Posterior vena cava (tissue), 2 donors: Measurements from ENCODE around the gene DNAH9. TPM values are rescaled to one million over a fixed set of nuclear protein-coding genes. Genes with fewer than 3 reads are reported as not detected.

Experiments
- DNase-seq: peaks from one replicate; pipeline ENCODE4 v3.0.0-alpha.2; 2020; ENCODE audit warnings: low spot score
- intact Hi-C, 2 donors: fragments of 100-400 bp; cut with DNase I; formaldehyde crosslinking; loops; one replicate each; pipeline versions ENCODE4 v1.14.1 to v1.14.2; 2022 to 2023
- total RNA-seq, 2 donors: library from RNA; stranded (reverse); fragmentation: NEBNext Ultra II Directional; extraction: Animal tissue kit (Norgen Biotek cat#: 25700); gene quantifications; one replicate each; pipeline ENCODE4 v1.2.1, GENCODE V29; 2021
- donor health status: DM: yes; HTN: yes; CAD: no.
- donor health status: DM: yes; HTN: yes; CAD: no.

The DNAH9 gene
- total RNA-seq, 2 donors from 2014 or later, result 0.14 to 0.46 TPM

DNA sequence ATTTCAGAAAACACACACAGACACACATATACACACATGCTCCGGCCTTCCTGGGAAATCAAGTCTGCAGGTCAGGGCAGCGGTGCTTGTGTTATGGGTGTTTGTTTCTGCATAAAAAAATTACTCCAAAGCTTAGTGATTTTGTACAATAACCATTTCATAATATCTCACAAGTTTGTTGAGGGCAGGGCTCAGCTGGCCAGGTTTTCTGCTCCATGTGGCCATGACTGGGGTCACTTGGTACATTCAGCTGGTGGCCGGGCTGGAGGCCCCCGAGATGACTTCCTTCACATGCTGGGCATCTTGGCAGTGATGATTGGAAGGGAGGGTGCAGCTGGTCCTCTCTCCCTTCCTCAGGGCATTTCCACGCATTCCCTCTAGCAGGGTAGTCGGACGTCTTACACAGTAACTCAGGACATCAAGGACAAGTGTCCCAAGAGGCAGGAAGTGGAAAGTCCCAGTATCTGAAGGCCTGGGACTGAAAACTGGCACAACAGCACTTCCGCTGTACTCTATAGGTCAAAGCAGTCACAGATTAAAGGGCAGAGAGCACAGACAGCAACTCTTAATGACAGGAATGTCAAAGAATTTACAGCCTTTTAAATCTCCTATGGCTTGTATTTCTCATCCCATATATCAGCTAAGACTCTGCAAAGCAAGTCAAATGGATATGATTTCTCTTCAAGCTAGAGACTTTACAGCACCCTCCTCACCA, 271.6 kb downstream of the DNAH9 start:
- no peak for DNase-seq
- intact Hi-C loops, result loop anchor here in 1 of 2 donors (5.0 kb wide), 1 partner anchor 1108 kb away; no protein-coding TSS in a partner anchor

DNA sequence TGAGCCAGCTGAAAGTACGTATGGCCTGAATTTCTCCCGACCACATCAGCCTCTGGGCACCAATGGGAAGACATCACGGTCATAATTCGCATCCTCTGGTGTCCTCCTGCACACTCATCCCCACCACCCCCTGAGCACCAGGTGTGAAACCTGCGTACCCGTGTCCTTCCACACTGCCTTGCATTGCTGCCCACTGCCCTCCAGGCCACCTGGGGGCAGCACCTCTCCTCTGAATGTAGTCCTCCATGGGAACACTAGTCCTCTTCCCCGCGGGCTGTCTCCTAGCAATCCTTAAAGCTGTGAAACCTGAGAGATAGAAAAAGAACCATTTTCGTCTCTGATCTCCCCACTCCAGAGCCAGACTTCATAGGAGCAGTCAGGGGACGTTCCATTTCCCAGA, 273.5 kb downstream of the DNAH9 start:
- DNase-seq, result no peak
- intact Hi-C loops, result no loop called here

DNA sequence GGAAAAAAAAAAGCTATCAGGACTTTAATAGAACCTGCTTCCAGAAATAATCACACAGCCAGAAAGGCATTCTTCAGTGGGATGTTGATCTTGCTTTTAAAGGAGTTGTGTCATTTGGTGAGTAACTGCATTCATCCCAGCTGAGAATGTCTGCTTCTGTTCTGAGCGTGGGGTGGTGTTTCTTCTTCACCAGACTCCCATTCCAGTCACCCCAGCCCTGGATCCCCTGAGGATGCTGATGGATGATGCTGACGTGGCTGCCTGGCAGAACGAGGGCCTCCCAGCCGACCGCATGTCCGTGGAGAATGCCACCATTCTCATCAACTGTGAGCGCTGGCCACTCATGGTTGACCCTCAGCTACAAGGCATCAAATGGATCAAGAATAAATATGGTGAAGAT, 276.5 kb downstream of the DNAH9 start:
- DNase-seq, result no peak
- intact Hi-C loops, result no loop called here

DNA sequence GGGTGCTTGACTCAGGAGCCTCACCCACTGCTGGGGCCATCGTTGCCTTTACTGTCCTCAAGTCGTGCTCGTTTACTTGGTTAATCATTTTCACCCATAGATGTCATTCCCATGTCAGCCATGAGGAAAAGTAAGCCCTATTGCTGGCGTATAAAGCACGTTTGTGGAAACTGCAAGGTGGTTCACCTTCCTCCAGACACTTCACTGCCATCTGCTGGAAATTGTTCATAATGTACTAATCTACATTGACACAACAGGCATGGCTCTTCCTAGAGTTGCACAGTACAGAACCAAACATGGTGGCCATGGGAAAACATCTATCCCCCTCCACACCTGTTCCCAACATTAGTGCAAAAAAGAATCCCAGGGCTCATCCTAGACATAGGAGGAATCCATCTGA, 282.4 kb downstream of the DNAH9 start:
- no peak for DNase-seq
- intact Hi-C loops, result no loop called here

DNA sequence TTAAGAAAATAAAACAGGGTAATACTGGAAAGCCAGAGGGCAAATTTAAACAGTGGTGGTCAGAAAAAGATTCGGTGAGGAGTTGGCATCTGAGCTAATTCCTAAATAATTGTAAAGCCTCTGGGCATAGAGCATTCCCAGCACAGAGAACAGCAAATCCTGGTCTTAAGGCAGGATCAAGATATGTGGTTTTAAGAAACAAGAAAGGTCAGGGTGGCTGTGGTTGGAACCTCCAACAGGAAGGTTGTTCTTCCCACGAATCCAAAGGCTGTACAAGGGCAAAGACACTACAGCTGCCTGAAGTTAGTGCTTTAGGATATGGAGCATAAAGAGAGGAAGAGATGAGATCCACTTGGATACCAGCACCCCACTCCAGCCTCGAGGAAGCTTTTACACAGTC, 284.4 kb downstream of the DNAH9 start:
- intact Hi-C loops, result no loop called here
- no peak for DNase-seq

DNA sequence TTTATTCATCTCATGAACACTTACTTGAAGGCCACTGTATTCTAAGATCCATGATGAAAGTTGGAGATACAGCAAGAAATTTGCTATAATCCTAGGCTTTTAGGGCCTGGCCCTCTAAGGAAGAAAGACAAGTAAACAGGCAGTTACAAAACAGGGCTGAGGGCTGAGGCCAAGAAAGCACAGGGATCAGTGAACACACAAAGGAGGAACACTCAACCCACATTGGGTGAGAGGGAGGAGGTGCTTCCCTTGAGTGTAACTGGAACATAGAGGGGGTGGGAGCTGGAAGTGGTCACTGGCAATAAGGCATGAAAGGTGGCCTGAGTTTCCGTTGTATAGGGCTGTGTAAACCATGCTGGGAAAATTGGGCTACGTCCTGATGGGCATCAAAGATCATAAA, 286.8 kb downstream of the DNAH9 start:
- intact Hi-C loops, result no loop called here
- DNase-seq, result no peak

DNA sequence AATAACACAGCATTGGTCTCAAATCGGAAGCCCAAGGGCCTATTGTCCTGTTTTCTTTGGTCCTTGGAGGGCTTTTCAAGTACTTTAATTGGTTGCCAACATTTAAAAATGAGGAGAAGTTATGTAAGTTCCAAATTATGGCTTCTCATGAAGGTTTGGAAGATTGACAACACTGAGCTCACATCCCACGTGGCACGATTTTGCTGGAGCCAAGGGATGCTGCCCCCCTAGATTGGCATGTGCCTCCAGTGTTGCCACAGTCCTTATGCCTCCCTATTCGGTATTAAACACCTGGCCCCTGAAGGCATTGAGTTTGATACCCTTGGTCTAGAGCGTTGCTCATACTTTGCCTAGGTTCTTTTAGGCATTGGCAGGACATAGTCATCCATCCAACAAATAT, 291.0 kb downstream of the DNAH9 start:
- intact Hi-C loops, result no loop called here
- no peak for DNase-seq

DNA sequence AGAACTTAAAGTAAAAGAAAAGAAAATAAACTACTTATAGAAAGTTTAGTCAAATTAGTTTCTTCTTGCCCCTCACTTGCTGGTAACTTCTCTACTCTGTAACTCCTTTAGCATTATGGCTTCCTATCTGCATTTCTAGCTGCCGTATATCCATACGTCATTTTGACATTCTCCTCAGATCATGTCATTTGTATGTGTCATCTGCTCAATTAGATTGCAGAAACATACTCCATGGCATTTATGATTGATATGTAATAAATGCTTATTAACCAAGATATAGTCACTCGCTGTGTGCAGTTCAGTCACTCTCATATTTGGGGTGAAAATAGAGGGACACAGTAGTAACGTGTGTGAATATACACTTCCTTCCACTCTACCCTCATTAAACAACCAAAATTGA, 295.6 kb downstream of the DNAH9 start:
- intact Hi-C loops, result no loop called here
- DNase-seq, result no peak

DNA sequence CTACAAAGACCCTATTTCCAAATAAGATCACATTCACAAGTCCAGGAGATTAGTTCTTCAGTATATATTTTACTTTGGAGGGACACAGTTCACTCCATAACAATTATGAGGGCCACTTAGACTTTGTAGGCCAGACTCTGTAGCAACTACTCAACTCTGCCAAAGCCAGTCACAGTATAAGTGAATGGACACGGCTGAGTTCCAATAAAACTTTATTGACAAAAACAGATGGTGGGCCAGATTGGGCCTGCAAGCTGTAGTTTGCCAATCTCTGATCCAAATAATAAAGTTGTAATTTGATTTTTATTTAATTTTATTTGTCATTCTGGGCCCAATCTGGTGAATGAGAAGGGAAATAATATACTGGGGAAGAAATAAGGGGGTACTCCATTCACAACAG, 297.9 kb downstream of the DNAH9 start:
- intact Hi-C loops, result no loop called here

DNA sequence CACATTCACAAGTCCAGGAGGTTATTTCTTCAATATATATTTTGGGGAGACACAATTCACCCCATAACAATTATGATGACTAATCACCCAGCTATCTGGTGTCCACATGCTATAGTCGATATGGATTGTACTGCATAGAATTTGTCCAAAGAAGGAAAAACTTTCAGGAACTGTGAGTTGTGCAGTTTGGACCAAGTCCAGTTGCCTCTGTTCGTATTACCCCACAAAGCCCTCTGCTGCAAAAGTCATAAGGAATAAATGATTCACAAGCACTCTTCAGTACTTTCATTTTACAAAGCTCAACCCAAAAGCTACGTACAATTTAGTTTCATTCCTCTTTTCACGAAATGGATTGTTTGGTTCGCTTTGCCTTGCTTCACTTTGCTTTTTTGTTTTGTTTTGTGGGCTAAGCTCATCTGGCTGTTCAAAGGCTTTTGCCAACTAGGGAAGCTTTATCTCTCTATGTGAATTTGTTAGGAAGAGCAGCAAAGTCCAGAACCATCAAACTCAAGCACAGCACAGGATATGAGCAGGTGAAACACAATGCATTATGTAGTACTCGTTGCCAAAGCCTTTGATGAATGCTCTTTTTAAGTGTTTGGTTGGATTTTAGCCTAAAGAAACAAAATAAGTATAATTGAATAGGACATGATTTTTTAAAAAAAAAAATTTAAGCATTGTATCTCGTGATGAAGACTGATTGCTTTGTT, 300.4 kb downstream of the DNAH9 start:
- DNase-seq, result no peak
- intact Hi-C loops, result no loop called here

More for the DNA sequence above, 297.9 kb downstream of the DNAH9 start:
- no peak for DNase-seq

DNA sequence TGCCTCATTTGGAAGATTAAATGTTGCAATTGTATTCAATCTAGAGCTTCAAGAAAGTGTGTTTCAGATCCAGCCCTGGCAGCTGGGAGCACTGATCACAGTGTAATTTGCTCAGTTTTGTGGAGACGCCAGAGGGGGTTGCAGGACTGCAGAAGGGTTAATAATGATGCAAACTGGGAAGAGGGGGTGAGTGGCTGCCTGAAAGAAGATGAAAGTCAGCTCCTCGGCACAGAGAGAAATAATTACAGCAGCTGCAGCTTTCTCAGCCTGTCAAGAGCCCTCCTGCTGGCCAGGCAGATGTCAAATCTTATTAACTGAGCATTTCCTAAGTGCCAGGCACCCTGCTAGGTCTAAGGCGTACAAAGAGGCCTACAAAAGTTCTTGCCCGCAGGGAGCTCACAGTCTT, 301.3 kb downstream of the DNAH9 start:
- intact Hi-C loops, result no loop called here
- no peak for DNase-seq

DNA sequence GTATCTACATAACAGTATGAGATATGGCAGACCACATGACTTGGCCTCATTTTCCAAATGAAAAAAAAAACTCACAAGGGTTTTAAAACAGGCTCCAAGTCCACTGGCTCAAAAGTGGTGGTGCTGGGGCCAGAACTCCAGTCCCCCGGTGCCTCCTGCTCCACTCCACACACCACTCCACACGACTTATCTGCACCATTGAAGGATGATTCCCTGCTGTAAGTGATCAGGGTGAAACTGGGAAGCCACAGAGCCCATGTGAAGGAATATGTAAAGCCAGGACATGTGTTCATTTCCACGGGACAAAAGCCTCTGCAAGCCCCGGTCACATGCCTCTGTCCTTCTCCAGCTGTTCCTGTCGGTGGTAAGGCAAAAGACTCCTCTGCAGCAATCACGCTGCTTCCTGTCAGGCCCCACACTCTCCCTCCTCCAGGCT, 301.8 kb downstream of the DNAH9 start:
- intact Hi-C loops, result loop anchor here in 1 of 2 donors (10.0 kb wide), 1 partner anchor 525 kb away; no protein-coding TSS in a partner anchor
- no peak for DNase-seq

DNA sequence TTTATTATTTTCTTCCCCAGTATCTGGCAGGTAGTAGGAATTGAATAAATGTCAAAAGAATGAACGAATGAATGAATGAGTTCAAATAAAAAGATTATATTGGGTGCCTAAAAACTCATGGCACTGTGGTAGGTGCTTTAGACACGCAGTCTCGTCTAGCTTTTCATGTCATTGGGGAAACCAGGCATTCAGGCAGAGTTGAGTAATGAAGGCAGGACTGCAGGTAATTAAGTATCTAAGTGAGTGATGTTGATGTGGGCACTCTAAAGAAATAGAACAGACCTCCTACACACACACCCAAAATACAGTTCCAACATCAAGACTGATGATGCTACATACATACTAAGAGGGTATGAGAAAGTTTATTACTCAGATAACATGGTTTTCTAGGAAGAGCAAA, 302.4 kb downstream of the DNAH9 start:
- no peak for DNase-seq

DNA sequence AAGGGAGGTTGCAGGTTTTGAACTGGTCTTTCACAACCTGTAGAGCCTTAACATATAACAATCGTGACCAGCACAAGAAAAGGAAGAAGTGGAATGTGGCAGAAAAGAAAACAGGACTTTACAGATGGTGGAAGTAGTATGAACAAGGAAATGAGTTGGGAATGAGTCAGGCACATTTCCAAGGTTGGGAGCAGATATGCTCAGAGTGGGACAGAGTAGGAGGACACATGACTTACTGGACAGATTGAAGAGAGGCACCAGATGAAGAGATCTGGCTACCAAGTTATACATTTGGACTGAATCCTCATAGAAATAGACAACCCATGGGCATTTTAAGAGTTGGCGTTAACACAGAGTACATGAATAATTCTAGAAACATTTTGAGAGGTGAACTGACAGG, 303.7 kb downstream of the DNAH9 start:
- intact Hi-C loops, result loop anchor here in 1 of 2 donors (10.0 kb wide), 1 partner anchor 527 kb away; no protein-coding TSS in a partner anchor
- no peak for DNase-seq

More for the DNA sequence above, 302.4 kb downstream of the DNAH9 start:
- intact Hi-C loops, result loop anchor here in 1 of 2 donors (10.0 kb wide), 1 partner anchor 526 kb away; no protein-coding TSS in a partner anchor

DNA sequence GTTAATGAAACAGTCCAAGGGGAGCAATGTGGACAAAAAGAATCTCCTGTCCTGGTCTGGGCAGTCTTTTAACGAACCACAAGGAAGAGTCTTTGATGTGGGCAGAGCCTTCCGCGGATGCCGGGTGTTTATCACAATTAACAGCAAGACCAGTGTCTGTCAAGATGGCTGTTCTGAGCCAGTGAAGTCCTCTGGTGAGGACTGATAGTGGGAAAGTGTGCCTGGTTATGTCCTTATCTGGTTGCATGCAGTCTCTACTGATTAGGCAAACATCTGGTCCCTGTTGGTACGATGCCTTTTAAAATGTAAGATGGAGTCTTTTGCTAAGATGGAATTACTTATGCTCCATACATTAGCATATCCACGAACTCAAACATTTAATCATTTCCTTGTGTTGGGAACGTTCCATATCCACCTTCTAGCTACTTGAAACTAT, 310.5 kb downstream of the DNAH9 start:
- no peak for DNase-seq
- intact Hi-C loops, result loop anchor here in 1 of 2 donors (10.0 kb wide), 1 partner anchor 534 kb away; no protein-coding TSS in a partner anchor

DNA sequence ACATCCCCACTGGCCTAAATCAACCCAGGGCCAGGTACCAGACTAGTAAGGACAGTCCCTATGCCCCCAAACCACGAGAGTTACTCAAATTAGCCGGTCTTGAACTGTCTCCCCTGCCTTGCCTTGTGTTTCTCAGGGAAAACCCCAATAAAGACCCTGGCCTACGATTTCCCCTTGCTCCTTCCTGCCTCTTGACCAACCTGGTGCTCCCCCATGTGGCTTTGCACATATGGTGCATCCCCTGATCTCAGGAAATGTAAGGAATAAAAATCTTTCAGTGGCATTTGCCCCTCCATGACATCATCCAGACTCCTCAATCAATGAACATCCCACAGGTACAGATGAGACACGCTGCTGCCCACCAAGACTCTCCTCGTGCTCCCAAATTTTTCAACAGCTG, 311.1 kb downstream of the DNAH9 start:
- DNase-seq, result no peak
- intact Hi-C loops, result loop anchor here in 1 of 2 donors (10.0 kb wide), 1 partner anchor 535 kb away; no protein-coding TSS in a partner anchor

DNA sequence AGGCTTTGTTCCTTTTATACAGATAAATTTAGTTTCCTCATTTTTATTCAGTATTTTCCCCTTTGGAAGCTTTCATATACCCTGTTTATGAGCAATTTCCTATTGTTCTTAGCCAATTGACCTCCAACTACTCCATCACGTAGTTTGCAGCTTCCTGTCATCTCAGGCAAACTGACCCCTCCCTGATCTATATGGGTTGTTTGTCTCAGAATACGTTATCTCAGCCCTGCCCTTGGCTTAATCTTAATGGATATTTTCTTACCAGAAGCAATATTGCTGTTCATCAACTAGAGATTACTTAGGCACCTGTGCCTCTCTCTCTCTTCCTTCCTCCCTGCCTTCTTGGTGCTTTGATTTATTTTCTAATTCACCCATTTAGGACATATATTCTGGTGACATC, 317.8 kb downstream of the DNAH9 start:
- intact Hi-C loops, result no loop called here
- no peak for DNase-seq

DNA sequence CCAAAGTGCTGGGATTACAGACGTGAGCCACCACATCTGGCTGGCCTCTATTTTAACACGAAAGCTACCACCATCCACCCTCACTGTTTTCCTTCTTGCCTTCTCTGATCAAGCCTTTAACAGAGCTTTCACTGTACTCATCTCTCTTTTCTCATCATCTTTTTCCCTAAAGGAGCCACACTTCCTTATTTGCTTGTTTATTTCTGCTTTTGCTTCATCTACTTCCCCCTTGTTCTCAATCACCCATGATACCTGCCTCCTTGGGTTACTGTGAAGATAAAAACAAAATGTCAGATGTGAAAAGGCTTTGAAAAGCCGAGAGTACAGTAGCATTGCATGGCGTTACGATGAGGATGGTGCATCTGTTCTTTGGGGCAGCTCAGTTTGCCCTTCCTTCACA, 319.1 kb downstream of the DNAH9 start:
- no peak for DNase-seq
- intact Hi-C loops, result no loop called here

DNA sequence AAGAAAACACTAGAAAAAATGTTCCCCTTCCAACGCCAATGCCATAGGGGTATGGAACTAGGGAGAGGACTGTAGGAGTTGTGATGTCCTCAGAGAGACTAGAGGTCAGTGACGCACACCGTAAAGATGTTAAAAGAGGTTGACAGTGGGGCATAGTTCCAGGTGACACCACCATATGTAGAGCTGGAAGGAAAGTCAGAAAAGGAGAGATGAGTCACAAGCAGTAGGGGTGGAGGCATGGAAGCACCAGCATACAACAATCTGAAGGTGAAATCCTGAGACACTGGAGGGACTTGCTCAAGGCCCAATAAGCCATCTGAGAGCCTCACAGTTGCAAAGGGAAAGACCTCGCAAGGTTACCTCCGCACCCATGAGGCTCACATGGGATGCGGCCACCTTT, 323.0 kb downstream of the DNAH9 start:
- intact Hi-C loops, result no loop called here
- DNase-seq, result no peak

DNA sequence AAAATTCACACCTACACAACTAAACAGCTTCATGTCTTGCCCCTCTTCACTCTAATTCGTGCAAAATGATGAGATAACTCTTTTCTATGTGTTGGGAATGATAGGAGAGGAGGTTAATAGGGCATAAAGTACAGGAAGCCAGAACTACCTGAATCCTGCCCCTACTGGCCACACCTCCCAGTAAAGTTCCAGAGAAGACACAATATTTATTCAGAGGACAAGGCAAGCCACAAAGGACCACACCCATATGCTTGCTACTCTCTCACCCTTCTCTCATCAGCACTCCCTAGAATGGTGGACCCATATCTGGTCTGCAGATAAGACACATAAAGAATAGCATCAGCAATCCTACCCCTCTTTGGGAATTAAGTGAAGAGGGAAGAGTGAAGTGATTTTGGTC, 324.4 kb downstream of the DNAH9 start:
- no peak for DNase-seq
- intact Hi-C loops, result no loop called here

DNA sequence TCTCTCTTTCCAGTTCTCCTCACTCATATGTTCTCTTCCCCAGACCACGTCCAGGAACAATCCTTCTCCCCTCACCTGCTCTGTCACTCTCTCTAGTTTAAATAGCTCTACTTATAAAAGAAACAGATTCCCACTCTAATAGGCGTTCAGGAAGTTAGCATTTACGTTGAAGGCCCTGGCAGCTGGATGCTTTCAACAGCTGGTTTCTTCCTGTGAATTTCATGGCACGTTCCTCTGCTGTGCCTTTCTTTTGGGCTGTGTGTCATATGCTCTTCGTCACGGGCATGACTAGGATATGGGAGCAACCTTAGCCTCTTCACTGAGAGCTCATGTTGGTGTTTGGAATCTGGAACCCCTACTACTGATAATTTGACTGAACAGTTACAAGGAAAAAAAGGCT, 325.8 kb downstream of the DNAH9 start:
- intact Hi-C loops, result no loop called here
- no peak for DNase-seq
